ENCODE data around the gene CPEB3. TPM values are rescaled to one million over a fixed set of nuclear protein-coding genes. Genes with fewer than 3 reads are reported as not detected.

CPEB3 gene
- total RNA-seq, 3 donors from 2014 or later: 7.4 to 11.0 (median 8.2) TPM

DNA sequence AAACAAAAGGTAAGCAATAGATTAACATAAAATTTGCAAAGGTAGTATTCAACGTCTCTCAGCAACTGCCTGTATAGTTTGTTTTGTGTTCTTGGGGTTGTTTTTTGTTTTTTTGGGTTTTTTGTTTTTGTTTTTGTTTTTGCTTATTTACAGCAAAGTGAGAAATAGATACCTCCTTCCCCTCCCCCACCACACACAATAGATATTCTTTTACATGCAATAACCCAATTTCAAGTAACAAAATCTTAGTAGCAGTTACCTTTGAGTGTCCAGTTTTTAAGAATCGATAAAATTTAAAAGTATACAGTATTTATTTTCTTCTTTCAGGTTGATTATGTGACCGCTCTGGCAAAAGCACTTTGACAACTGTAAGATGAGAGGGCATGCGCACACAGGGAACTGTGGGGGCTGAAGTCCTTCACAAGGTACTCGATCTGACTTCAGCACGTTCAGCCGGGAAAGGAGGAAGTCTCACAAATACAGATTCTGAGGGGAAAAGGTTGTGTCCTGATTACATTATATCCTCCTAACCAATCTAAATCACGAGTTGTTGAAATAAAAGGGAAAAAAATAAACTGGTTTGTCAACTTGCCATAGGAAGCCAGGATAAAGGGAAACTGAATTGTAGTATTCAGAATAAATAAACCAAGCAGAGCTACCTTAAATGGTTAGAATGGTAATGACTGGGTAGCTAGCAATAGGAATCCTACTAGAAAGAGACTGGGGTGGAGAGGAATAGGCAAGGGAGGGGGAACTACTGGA lies 47.8 kb downstream of the CPEB3 start:
- intact Hi-C loops (cut with DNase I, micrococcal nuclease): loop anchor here in 1 of 2 donors (5.0 kb wide), 1 partner anchor 49 kb away; the partner anchor contains the start of genes CPEB3 and MARCHF5
- Histone ChIP-seq H3K4me1 (ENCODE audit: low read depth) (peaks cover 16% of the 10 kb centered on the region), H3K4me3 (no peak overlapping the region), H3K36me3 (ENCODE audit: low read depth) (no peaks in the 10 kb centered on the region), H3K9me3 (no peaks in the 10 kb centered on the region)
- TF ChIP-seq, protein P1, sequence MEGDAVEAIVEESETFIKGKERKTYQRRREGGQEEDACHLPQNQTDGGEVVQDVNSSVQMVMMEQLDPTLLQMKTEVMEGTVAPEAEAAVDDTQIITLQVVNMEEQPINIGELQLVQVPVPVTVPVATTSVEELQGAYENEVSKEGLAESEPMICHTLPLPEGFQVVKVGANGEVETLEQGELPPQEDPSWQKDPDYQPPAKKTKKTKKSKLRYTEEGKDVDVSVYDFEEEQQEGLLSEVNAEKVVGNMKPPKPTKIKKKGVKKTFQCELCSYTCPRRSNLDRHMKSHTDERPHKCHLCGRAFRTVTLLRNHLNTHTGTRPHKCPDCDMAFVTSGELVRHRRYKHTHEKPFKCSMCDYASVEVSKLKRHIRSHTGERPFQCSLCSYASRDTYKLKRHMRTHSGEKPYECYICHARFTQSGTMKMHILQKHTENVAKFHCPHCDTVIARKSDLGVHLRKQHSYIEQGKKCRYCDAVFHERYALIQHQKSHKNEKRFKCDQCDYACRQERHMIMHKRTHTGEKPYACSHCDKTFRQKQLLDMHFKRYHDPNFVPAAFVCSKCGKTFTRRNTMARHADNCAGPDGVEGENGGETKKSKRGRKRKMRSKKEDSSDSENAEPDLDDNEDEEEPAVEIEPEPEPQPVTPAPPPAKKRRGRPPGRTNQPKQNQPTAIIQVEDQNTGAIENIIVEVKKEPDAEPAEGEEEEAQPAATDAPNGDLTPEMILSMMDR (IDR thresholded peaks at IDR 0.05): no peak
- DNase-seq (peak; percentile 59 to 79 (median 62)), ATAC-seq (peak; percentile 62)

DNA sequence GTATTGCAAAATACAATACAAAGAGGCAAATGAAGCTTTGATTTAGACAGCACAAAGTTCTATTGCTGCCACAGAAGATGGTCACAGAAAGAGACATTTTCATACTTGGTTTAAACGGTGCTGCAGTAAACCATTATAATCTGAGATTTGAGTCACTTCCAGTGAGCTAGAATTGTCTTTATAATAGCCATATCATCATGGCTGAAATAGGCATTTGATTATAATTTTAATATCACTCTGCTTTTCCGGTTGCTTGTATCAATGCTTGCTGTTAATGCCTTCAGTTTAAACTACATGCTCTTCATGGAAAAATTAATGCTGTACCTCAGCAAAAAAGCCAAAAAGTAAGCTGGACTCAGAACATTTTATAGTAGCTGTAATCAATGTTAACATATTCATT lies 48.5 kb downstream of the CPEB3 start:
- Histone ChIP-seq H3K4me1 (ENCODE audit: low read depth) (peaks cover 20% of the 10 kb centered on the region), H3K4me3 (no peak overlapping the region), H3K36me3 (ENCODE audit: low read depth) (no peaks in the 10 kb centered on the region), H3K9me3 (no peaks in the 10 kb centered on the region)
- ATAC-seq (no peak), DNase-seq (no peak)
- TF ChIP-seq, protein P1 (IDR thresholded peaks at IDR 0.05): no peak
- intact Hi-C loops (cut with DNase I, micrococcal nuclease): loop anchor here in 1 of 2 donors (5.0 kb wide), 1 partner anchor 50 kb away; the partner anchor contains the start of genes CPEB3 and MARCHF5

- DNase-seq (no peak), ATAC-seq (no peak)
- peaks cover 20% of the 10 kb centered on the region for H3K4me1 ChIP-seq (ENCODE audit: low read depth)
- no peaks in the 10 kb centered on the region for H3K9me3 ChIP-seq
- intact Hi-C loops (cut with DNase I, micrococcal nuclease): loop anchor here in 1 of 2 donors (5.0 kb wide), 1 partner anchor 51 kb away; the partner anchor contains the start of genes CPEB3 and MARCHF5
- TF ChIP-seq, protein P1 (IDR thresholded peaks at IDR 0.05): no peak
- H3K4me3 ChIP-seq: no peak overlapping the region
- H3K36me3 ChIP-seq (ENCODE audit: low read depth): no peaks in the 10 kb centered on the region
Measured at GRCh38 chr10:92241501-92241900, 49.4 kb downstream of the CPEB3 start.

- DNase-seq: peak in 2 of 3 donors; percentile 52 to 59
- no peaks in the 10 kb centered on the region for H3K36me3 ChIP-seq (ENCODE audit: low read depth)
- intact Hi-C loops (cut with DNase I, micrococcal nuclease): loop anchor here in 1 of 2 donors (5.0 kb wide), 1 partner anchor 51 kb away; the partner anchor contains the start of genes CPEB3 and MARCHF5
- peaks cover 20% of the 10 kb centered on the region for H3K4me1 ChIP-seq (ENCODE audit: low read depth)
- ATAC-seq: no peak
- TF ChIP-seq, protein P1 (IDR thresholded peaks at IDR 0.05): no peak
- no peaks in the 10 kb centered on the region for H3K9me3 ChIP-seq
- no peak overlapping the region for H3K4me3 ChIP-seq
Measured at GRCh38 chr10:92241158-92241500, 49.7 kb downstream of the CPEB3 start.

GRCh38 chr10:92240289-92241157 lies 50.4 kb downstream of the CPEB3 start:
- Histone ChIP-seq H3K4me1 (ENCODE audit: low read depth) (peaks cover 20% of the 10 kb centered on the region), H3K36me3 (ENCODE audit: low read depth) (no peaks in the 10 kb centered on the region), H3K4me3 (peak overlapping the region; percentile 41), H3K9me3 (no peaks in the 10 kb centered on the region)
- TF ChIP-seq, protein P1 (IDR thresholded peaks at IDR 0.05): no peak
- ATAC-seq (peak; percentile 79), DNase-seq (peak in 2 of 3 donors; percentile 48 to 88)
- intact Hi-C loops (cut with DNase I, micrococcal nuclease): loop anchor here in 1 of 2 donors (5.0 kb wide), 1 partner anchor 52 kb away; the partner anchor contains the start of genes CPEB3 and MARCHF5

Data from mucosa of descending colon (tissue), 3 donors.